Common myeloid progenitor, CD34-positive (primary cell): ENCODE measurements around the gene MBNL1.

Experiments used
- CTCF ChIA-PET: fragments of 350-600 bp; sonication (Branson Sonifier 250); formaldehyde crosslinking; loops from one replicate; lab custom pipeline; 2021; ENCODE audit warnings: antibody characterized with exemption; lab: Charles Lee
- POLR2A ChIA-PET: fragments of 350-600 bp; sonication (Branson Sonifier 250); formaldehyde crosslinking; loops from one replicate; lab custom pipeline; 2021; ENCODE audit warnings: antibody characterized with exemption; lab: Charles Lee
- DNase-seq, 3 donors: peaks; one replicate each; pipeline versions ENCODE4 v3.0.0 to v3.0.0-alpha.2; 2013
- H3K27ac ChIP-seq, 2 experiments: 1 replicate in 1 of 2; 2 replicates in 1 of 2; pipeline ENCODE4 v1.7.0; 2013; ENCODE audit warnings: inconsistent platforms in 2 of 2, low read length in 2 of 2, mild to moderate bottlenecking in 2 of 2, low read depth in 1 of 2, moderate library complexity in 1 of 2; ENCODE audit not compliant: severe bottlenecking in 2 of 2, insufficient read depth in 1 of 2, poor library complexity in 1 of 2
- H3K27me3 ChIP-seq, 5 experiments: replicated peaks in 2 of 5; 1 replicate in 3 of 5; 2 replicates in 2 of 5; pipeline versions ENCODE4 v1.6.1 to v1.7.0; 2013; ENCODE audit warnings: low read length in 4 of 5, mild to moderate bottlenecking in 2 of 5, moderate library complexity in 2 of 5, inconsistent platforms in 1 of 5; ENCODE audit not compliant: insufficient read depth in 5 of 5, control insufficient read depth in 4 of 5
- H3K36me3 ChIP-seq, 4 experiments: 1 replicate in 2 of 4; 2 replicates in 2 of 4; pipeline versions ENCODE4 v1.6.1 to v1.7.0; 2013; ENCODE audit warnings: low read length in 3 of 4, control low read depth in 1 of 4, mild to moderate bottlenecking in 1 of 4; ENCODE audit not compliant: control insufficient read depth in 4 of 4, insufficient read depth in 4 of 4
- H3K4me1 ChIP-seq, 4 experiments: 1 replicate in 3 of 4; 2 replicates in 1 of 4; pipeline versions ENCODE4 v1.6.1 to v1.7.1; 2013; ENCODE audit warnings: low read length in 3 of 4, mild to moderate bottlenecking in 3 of 4, control low read depth in 1 of 4, inconsistent platforms in 1 of 4, moderate library complexity in 1 of 4; ENCODE audit not compliant: control insufficient read depth in 4 of 4, insufficient read depth in 4 of 4; ENCODE audit errors: control extremely low read depth in 1 of 4
- H3K4me3 ChIP-seq, 7 experiments: 1 replicate in 4 of 7; 2 replicates in 3 of 7; pipeline versions ENCODE4 v1.5.1 to v1.7.0; 2013; ENCODE audit warnings: mild to moderate bottlenecking in 7 of 7, low read length in 6 of 7, moderate library complexity in 6 of 7, inconsistent platforms in 2 of 7, low read depth in 2 of 7, control low read depth in 1 of 7; ENCODE audit not compliant: insufficient read depth in 4 of 7, control insufficient read depth in 1 of 7; ENCODE audit errors: extremely low read depth in 1 of 7
- H3K9me3 ChIP-seq, 5 experiments: 1 replicate in 4 of 5; 2 replicates in 1 of 5; pipeline versions ENCODE4 v1.6.1 to v1.7.1; 2013; ENCODE audit warnings: low read length in 4 of 5, mild to moderate bottlenecking in 2 of 5, inconsistent platforms in 1 of 5, low read depth in 1 of 5, moderate library complexity in 1 of 5; ENCODE audit not compliant: control insufficient read depth in 4 of 5, insufficient read depth in 2 of 5; ENCODE audit errors: control extremely low read depth in 1 of 5
- WGBS: methylation state at CpG from one replicate; pipeline ENCODE4 v1.1.5; 2013; ENCODE audit not compliant: insufficient coverage; 5-methylcytosine and 5-hydroxymethylcytosine counted together

The MBNL1 gene

GRCh38 chr3:152349392-152349791 is 80.7 kb downstream of the MBNL1 start:
- no peak overlapping the region for H3K27ac ChIP-seq
- peaks cover 0 to 16% (median 7%) of the 10 kb centered on the region in 4 experiments for H3K4me1 ChIP-seq

GRCh38 chr3:152350139-152350538 is 81.4 kb downstream of the MBNL1 start:
- peaks cover 7 to 41% (median 22%) of the 10 kb centered on the region in 4 experiments for H3K36me3 ChIP-seq
- no peaks in the 10 kb centered on the region for H3K27me3 ChIP-seq
- POLR2A ChIA-PET = no interaction called here
- H3K9me3 ChIP-seq = no peaks in the 10 kb centered on the region
- no peak for DNase-seq
- H3K4me1 ChIP-seq = peaks cover 0 to 16% (median 7%) of the 10 kb centered on the region in 4 experiments
- CTCF ChIA-PET = interaction anchor here (0.7 kb wide), 1 partner anchor 49 kb away, joined by 3 read pairs; no protein-coding TSS in a partner anchor
- H3K4me3 ChIP-seq = no peak overlapping the region
- H3K27ac ChIP-seq = peak overlapping the region in 1 of 2 experiments; percentile 17

More at GRCh38 chr3:152349392-152349791, 80.7 kb downstream of the MBNL1 start:
- Histone ChIP-seq H3K27me3 (no peaks in the 10 kb centered on the region), H3K36me3 (peaks cover 9 to 48% (median 24%) of the 10 kb centered on the region in 4 experiments), H3K9me3 (no peaks in the 10 kb centered on the region), H3K4me3 (no peak overlapping the region)
- ChIA-PET POLR2A (no interaction called here), CTCF (no interaction called here)
- no peak for DNase-seq
- no CpG with 5 or more reads among the region's 1 CpG for WGBS

- DNase-seq = no peak
- CTCF ChIA-PET = interaction anchor here (0.7 to 2.4 kb wide), 2 partner anchors 15 to 48 kb away, joined by 3 to 7 read pairs; no protein-coding TSS in a partner anchor
- Histone ChIP-seq H3K4me1 (peaks cover 0 to 16% (median 7%) of the 10 kb centered on the region in 4 experiments), H3K27ac (peak overlapping the region in 1 of 2 experiments; percentile 44), H3K36me3 (peaks cover 9 to 38% (median 22%) of the 10 kb centered on the region in 4 experiments), H3K9me3 (no peaks in the 10 kb centered on the region), H3K4me3 (no peak overlapping the region), H3K27me3 (no peaks in the 10 kb centered on the region)
- POLR2A ChIA-PET = no interaction called here
- WGBS = 100% methylated on average over 4 of the region's 4 CpGs
Observed at GRCh38 chr3:152350776-152351175, 82.0 kb downstream of the MBNL1 start.

GRCh38 chr3:152352554-152352953 is 83.8 kb downstream of the MBNL1 start:
- DNase-seq = no peak
- Histone ChIP-seq H3K4me1 (peaks cover 0 to 18% (median 7%) of the 10 kb centered on the region in 4 experiments), H3K36me3 (peaks cover 7 to 33% (median 21%) of the 10 kb centered on the region in 4 experiments), H3K27me3 (no peaks in the 10 kb centered on the region), H3K9me3 (no peaks in the 10 kb centered on the region), H3K4me3 (no peak overlapping the region), H3K27ac (no peak overlapping the region)
- CTCF ChIA-PET = interaction anchor here (0.9 to 2.4 kb wide), 5 partner anchors 16 to 167 kb away, joined by 3 to 7 read pairs (median 3); no protein-coding TSS in a partner anchor
- WGBS = 63% methylated on average over 3 of the region's 4 CpGs
- POLR2A ChIA-PET = no interaction called here

GRCh38 chr3:152353578-152353977 is 84.8 kb downstream of the MBNL1 start:
- ChIA-PET CTCF (interaction anchor here (1.3 kb wide), 1 partner anchor 168 kb away, joined by 3 read pairs; no protein-coding TSS in a partner anchor), POLR2A (no interaction called here)
- no peaks in the 10 kb centered on the region for H3K9me3 ChIP-seq
- no peaks in the 10 kb centered on the region for H3K27me3 ChIP-seq
- no peak overlapping the region for H3K4me3 ChIP-seq
- H3K27ac ChIP-seq = no peak overlapping the region
- DNase-seq = no peak
- H3K36me3 ChIP-seq = peaks cover 7 to 35% (median 24%) of the 10 kb centered on the region in 4 experiments
- peaks cover 0 to 21% (median 6%) of the 10 kb centered on the region in 4 experiments for H3K4me1 ChIP-seq

- Histone ChIP-seq H3K4me1 (peaks cover 0 to 10% (median under 1%) of the 10 kb centered on the region in 4 experiments), H3K27me3 (no peaks in the 10 kb centered on the region), H3K27ac (no peak overlapping the region), H3K9me3 (no peaks in the 10 kb centered on the region), H3K36me3 (peaks cover 10 to 33% (median 20%) of the 10 kb centered on the region in 4 experiments), H3K4me3 (no peak overlapping the region)
- WGBS = 96% methylated on average over 5 of the region's 10 CpGs
- no peak for DNase-seq
- ChIA-PET POLR2A (no interaction called here), CTCF (no interaction called here)
Observed at GRCh38 chr3:152355744-152356665, 87.3 kb downstream of the MBNL1 start.

- Histone ChIP-seq H3K27me3 (no peaks in the 10 kb centered on the region), H3K4me1 (peaks cover 0 to 10% (median 1%) of the 10 kb centered on the region in 4 experiments), H3K4me3 (no peak overlapping the region), H3K9me3 (no peaks in the 10 kb centered on the region), H3K27ac (peak overlapping the region in 1 of 2 experiments; percentile 49), H3K36me3 (peaks cover 10 to 36% (median 19%) of the 10 kb centered on the region in 4 experiments)
- no peak for DNase-seq
- 83% methylated on average over 1 of the region's 2 CpGs for WGBS
- POLR2A ChIA-PET = no interaction called here
- CTCF ChIA-PET = no interaction called here
Observed at GRCh38 chr3:152356870-152357276, 88.1 kb downstream of the MBNL1 start.
